H1 (cell line): ENCODE data around the gene KRABD2.

Source experiments
- CEBPB ChIP-seq: IDR thresholded peaks from 2 replicates; pipeline ENCODE4 v1.6.1; 2012; ENCODE audit warnings: low read depth, low read length
- GABPA ChIP-seq: IDR thresholded peaks from 2 replicates; pipeline ENCODE4 v1.6.1; 2011; ENCODE audit warnings: mild to moderate bottlenecking, low read length, moderate library complexity, borderline replicate concordance; ENCODE audit not compliant: insufficient read depth
- NANOG ChIP-seq: IDR thresholded peaks from 2 replicates; pipeline ENCODE4 v1.6.1; 2011; ENCODE audit warnings: low read length, low read depth, mild to moderate bottlenecking, inconsistent platforms; ENCODE audit not compliant: insufficient read depth, poor library complexity, severe bottlenecking
- RFX5 ChIP-seq: IDR thresholded peaks from 2 replicates; pipeline ENCODE4 v1.6.1; 2011; ENCODE audit warnings: low read depth, low read length, improper control_type of control experiment, borderline replicate concordance
- SIRT6 ChIP-seq: IDR thresholded peaks from one replicate; pipeline ENCODE4 v1.7.1; 2012; ENCODE audit warnings: low read length, inconsistent platforms
- SP4 ChIP-seq: IDR thresholded peaks from 2 replicates; pipeline ENCODE4 v1.6.1; 2012; ENCODE audit warnings: low read length, inconsistent platforms

KRABD2 gene

GRCh38 chr17:8412089-8412488 is 35.6 kb upstream of the KRABD2 start (continued):
- TF ChIP-seq RFX5 (no peak), CEBPB (no peak), SP4 (no peak), NANOG (no peak), SIRT6 (no peak), GABPA (no peak)
